GM21447 (cell line): ENCODE measurements around the gene RBM45.
"Not testable (repeated sequence)": the region's sequence is repeated elsewhere in the genome, so short reads cannot be mapped to it uniquely, and the experiment has no call there.

Source experiments
- ATAC-seq: cut with Tn5 transposase; IDR thresholded peaks from one replicate; pipeline ENCODE4 v1.9.1; 2021; ENCODE audit not compliant: unreplicated experiment

Gene RBM45

DNA sequence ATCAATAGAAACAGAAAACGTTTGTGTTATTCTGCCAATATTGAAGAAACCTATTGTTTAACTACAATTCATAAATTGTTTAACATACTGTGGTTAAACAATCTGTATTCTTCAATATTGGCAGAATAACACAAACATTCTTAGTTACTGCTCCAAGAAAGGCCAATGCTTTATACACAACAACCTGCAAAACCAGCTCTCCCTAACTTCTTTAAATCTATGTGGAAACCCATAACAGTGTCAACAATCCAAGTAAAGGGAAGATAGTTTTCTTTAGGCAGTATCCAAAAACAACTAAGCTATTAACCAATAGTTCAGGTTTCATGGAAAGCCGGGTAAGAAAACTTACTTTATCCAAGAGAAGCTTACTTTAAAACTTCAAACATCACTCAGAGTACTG lies 6.2 kb upstream of the RBM45 start:
- no peak for ATAC-seq

DNA sequence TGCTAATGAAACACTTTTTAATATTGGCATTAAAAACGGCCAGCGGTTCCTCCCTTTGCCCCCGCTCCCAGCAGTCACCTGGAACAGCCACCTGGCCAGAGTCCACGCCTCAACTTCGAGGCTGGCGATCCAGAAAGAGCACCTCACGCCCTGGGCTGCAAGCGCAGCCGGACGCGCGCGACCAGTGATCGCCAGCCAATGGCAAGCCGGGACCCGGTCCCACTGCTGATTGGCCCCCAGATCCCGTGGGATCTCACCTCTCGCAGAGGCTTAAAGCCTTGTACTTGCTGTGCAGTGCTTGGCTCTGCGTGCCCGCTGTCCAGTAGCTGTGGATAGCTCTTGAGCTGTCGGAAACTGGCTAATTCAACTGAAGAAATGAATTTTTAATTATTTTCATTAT lies 4.1 kb upstream of the RBM45 start:
- no peak for ATAC-seq

DNA sequence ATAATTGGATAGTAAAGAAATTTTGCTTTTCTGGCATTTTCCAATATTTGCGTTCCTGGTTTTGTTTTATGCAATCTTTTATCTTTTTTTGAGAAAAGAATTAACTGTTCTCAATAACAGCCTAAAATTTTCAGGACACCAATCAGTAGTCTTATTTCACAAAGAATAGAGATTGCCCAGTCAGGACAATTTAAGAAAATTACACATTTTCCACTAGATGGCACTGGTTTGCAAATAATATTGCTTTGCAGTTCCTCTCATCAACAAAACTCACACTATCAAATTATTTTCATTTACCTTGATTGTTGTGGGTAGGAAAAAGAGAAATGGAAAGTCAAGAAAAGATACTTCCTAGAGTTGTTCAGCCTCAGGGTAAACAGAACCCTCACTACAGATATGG lies 2.4 kb upstream of the RBM45 start:
- ATAC-seq: no peak

DNA sequence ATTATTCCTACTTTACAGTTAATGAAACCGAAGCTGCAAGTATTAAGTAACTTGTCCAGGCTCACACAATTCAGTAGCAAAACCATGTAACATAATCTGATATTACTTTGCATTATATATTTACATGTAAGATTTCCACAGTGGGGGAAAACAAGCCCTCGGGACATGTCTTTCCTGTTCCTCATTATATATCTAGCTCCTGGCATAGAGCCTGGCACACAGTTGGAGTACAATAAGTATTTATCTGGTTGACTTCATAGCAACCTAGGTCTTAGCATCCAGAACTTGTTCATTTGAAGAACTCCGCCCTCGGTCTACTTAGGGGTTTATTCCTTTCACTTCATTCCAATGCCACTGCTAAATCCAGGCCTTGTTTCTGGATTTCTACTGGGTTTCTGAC lies 1.6 kb upstream of the RBM45 start:
- ATAC-seq: no peak

DNA sequence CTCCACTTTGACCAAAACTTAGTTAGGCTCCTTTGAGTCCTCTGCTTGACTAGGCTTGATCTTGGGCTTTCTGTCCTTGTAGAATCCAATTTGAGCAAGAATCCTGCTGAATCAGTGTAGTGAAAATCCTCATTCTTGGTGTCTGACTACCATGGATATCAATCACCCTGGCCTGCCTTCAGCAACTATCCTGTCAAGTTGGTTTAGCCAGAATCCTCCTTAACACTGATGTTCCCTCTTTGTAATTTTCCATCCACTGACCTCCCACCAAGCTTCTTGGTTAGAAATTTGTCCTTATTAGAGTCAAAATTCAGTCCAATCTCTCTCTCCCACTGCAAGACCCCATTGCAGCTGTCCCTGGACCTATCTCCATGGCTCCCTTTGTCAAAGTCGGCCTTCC lies 494 bp upstream of the RBM45 start:
- ATAC-seq: no peak

DNA sequence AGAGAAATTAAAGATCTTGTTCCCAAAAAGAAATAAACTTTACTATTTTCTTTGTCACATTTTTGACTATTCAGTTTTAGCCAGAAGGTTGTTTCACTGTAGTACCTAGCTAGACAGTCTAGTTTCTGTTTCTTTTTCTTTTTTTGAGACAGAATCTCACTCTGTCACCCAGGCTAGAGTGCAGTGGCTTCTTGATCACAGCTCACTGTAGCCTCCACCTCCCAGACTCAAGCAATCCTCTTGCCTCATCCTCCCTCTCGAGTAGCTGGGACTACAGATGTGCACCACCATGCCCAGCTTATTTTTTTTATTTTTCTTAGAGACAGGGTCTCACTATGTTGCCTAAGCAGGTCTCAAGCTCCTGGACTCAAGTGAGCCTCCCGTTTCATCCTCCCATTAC lies 2.2 kb downstream of the RBM45 start:
- peak; percentile 49 for ATAC-seq

DNA sequence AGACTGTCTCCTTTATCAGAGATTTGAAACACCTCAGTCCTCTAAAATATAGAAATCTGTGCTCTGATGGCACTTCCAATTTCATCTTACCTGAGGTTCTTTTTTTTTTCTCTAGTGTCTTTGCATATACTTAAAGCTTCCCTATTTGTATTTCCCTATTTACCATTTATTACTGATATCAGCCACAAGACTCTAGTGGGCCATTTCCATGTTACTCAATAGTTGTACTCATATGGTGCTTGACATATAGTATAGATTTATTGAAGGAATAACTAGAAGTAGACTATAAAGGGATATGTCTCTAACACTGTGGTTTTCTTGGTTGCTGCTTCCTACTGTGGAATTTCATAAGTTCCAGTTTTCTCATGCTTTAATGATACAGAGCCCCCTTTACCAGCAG lies 3.0 kb downstream of the RBM45 start:
- no peak for ATAC-seq

DNA sequence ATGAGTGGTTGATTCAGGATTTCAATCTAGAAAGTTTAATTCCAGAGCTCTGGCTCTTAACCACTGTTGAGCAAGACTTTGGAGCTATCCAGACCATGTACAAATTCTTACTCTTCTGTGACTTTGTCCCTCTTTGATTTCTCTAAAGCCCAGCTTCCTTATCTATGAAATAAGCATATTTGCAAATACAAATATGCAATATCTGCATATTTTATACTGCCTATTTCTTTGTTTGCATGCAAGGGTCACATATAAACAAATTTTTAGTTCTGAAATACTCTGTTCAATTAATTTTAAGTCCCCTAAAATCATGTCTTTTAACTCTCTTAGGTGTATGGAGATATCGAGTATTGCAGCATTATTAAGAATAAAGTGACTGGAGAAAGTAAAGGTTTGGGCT lies 5.5 kb downstream of the RBM45 start:
- no peak for ATAC-seq

DNA sequence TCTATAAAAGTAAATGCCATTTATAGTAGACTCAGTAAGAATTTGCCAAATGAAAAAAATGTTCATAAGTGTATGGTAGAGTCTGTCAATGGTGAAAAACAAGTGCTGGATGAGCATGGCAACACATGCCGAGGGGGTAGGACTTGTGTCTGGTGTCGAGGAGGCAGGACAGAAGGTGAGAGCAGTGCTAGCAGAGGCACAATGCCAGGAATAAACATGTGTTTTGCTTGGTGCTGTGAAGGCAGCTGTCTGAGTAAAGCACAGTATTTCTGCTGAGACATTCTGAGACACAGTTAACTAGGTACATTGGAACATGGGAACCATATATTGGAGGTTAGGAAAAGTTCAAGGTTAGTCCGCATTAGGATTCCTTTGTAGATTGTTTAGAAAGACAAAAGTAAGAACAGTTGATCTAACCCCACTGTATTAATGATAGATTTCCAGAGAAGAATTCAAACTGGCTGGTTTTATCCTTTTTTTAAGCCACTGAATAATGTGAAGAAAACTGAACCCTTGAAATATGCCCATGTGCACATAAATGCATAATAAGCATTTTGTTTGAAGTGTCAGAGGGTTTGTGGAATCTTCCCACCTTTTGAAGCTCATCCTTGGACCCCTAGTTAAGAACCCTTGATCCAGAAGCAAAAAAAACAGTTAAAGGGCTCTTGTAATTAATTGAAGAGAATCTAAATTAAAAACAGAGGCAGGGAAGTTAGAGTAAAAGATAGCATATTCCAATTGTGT lies 7.1 kb downstream of the RBM45 start:
- no peak for ATAC-seq

DNA sequence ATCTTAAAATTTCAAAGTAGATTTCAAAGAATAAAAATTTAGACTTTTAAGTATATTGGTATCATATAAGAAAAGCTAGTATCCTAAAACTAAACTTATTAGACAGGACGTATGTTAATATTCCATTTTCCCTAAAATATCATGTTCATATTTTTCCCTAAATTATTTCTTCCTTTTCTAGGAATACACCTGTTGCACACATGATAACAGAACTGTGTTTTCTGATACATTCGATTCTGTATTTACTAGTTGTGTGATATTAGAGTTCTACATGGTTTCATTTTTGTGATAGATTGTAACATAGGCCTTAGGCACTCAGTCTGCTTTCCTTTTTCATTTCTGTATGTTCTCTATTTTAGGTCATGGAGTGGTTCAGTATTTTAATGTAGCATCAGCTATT lies 10.9 kb downstream of the RBM45 start:
- no peak for ATAC-seq

DNA sequence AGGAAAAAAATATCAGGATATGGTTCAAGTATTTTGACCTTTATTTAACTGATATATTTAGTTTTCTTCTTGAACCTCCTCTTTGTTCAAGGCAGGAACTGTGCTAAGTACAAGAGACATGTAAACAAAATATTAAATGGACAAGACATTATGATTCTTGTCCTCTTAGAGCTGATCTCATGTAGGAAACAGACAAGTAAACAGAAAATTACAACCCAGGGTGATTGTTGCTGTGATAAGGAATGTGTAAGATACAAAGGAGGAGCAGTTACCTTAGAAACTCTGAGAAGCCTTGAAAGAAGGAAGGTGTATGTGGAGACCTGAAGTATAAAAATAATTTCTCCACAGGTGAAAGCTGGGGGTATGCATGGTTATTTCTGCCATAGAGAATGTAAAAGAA lies 12.9 kb downstream of the RBM45 start:
- ATAC-seq: no peak

DNA sequence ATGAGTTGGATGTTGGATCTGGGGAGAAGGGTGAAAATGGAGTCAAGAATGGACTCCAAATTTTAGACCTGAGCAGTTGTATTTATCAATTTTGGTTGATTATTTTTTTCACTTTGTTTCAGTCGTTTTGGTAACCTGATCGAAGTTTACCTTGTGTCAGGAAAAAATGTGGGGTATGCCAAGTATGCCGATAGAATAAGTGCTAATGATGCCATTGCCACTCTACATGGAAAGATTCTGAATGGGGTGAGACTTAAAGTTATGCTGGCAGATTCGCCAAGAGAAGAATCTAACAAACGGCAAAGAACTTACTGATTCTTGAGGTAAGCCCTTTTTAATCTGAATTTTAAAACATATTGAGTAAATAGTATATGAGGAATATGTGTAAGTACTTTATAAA lies 13.6 kb downstream of the RBM45 start:
- ATAC-seq: no peak

DNA sequence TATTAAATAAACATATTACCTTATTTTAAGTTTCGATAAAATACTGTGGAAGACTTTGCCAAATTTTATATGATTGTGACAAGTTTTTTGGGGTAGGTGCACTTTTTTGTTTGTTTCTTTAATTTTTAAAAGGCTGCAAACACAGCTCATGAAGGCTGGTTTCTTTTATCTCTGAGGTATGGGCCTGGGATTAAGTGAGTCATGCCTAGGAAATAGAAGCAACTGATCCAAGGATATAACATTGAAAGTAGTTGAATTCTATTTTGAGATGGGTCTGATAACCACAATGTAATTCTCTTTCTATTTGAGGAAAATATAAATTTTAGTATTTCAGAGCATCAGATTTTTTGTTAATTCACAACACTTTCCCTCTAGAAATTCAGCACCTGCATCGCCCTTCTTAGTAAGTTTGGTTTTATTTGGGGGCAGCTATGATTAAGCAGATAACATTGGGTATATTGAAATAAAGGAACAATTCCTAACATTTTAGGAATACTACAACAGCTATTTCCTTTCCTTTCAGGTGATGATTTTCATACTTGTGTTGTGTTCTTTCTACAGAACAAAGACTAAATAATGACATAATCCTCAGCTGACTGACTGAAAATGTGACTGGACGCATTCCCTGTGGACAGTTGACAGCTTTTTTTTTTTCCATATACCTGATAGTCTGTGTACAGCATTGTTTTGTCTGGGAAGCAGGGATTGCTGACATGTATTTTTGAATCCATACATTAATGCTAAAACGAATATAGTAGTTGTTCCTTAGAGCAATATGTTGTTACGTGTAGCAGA lies 16.8 kb downstream of the RBM45 start:
- ATAC-seq: no peak

DNA sequence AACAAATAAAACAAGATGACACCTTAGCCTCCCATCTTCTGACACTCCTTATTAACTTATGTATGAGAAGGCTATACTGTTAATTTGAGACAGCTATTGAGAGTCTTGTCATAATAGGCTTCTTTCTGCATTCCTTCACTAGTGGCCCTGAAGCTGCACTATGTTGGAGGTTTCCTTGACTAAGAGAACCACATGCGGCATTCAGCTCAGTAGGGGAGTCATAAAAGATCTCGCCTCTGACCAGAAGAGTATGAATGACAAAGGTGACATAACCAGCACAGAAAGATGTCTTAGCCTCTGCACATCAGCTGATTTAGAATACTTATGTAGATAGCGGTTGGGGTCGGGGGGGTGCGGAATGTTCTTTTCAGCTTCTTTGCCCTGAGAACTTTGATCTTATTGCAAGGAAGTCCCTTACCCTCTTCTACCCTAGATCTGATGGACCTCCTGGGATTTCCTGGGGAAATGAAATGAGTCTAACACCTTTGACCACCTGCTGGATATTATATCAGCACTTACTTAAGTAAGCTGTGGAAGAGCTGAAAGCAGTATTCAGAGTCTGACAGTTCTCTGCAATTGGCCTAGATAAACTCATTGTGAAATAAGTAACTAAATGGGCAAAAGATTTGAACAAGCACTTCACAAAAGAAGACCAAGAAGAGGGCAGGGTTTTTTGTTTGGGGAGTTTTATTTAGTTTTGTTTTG lies 24.2 kb downstream of the RBM45 start:
- ATAC-seq: no peak

DNA sequence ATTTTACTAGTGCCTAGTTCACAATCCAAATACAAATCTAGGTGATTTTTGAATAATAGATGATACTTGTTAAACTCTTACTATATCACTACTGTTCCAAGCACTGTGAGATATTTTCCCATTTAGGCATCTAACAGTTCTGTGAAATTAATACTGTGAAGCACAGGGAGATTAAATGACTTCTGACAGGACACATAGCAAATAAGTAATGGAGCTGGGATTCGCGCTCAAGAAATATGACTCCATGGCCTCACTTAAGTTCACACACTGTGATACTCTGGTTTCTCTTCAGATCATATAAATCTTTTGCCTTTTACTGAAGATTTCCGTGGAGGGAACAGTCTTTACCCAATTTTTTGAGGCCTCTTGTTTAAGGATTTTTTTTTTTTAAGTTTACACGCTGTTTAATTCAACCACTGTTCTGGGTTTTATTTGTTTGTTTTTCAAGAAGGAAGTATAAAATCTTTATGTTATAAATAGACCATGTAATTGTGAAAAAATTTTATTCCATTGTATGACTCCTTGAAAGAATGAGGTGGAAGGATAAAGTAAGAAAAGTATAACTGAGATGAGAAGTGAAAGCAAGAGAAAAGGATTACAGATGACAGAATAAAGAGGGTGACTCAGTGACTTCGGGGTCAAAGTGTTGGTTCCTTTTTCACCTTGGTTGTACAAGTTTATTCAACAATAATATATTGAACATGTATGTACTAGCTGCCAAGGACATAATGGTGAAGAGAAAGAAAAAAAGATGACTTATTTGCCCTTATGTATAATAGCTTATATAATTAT lies 30.2 kb downstream of the RBM45 start:
- ATAC-seq: no peak

DNA sequence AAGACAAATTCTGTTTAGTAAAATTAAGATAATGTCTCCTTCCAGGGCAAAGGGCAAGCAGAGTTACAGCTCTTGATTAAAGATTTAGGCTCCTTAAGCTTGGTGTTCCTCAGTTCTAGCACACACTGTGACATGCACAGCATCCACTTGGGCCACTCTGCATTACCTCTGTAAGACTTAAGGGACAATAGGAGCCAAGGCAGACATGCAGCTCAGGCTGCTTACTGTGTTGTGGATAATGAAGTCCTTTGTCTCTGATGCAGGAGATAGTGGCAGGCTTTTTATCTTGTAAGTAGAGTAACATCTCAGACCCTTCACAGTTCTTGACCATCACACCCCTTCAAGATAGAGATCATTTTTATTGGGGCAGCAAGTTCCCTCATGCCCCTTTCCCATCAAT lies 31.2 kb downstream of the RBM45 start:
- ATAC-seq: no peak

DNA sequence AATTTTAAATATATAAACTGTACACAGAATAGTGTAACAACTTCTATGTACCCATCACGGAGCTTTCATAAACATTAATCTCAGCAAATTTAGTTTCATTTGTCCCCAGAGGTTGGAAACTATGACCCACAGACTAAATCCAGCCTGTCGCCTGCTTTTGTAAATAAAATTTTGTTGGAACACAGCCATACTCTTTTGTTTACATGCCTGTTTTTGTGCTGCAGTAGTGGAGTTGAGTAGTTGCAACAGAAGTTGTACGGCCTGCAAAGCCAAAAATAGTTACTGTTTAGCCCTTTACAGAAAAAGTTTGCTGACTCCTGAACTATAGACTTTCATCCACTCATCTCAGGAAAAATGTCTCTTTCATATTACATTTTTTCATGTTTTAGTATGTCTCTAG lies 39.8 kb downstream of the RBM45 start:
- no peak for ATAC-seq

DNA sequence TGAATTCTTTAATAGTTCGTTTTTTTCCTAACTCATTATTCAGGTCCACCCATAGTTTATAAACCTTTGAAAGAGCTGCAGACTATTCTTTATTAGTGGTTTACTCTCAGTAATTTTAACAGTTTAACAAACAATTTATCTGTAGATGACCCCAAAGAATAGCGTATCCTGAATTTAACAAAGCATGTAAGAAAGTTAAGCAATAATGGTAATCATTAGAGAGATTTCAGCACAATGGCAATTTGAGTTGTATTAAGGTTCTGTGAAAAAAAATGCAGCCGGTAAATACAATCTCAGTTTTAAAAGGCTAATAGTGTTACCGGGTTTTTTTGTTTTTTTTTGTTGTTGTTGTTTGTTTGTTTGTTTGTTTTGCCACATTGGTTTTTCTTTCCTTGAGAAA lies 40.3 kb downstream of the RBM45 start:
- ATAC-seq: no peak

DNA sequence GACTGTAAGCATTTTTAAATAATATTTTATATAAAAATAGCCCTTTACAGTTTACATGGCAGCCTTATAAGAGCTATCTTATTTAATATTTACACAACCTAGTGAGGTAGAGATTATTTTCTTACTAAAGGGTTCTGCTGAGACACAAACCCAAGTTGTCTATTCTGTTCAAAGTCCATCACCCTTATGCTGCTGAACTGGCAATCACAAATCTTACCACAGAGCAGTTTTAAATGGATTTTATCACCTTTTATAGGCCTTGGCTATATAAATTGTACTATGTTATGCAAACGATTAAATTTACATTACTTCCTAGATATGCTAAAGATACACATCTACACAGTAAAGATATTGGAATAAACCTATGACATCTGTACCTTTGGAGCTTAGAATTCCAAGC lies 40.7 kb downstream of the RBM45 start:
- no peak for ATAC-seq

DNA sequence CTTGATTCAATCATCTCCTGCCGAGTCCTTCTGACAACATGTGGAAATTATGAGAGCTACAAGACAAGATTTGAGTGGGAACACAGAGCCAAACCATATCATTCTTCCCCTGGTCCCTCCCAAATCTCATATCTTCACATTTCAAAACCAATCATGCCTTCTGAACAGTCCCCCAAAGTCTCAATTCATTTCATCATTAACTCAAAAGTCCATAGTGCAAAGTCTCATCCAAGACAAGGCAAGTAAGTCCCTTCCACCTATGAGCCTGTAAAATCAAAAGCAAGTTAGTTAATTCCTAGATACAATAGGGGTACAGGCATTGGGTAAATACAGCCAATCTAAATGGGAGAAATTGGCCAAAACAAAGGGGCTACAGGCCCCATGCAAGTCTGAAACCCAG lies 41.6 kb downstream of the RBM45 start:
- ATAC-seq: not testable (repeated sequence)

DNA sequence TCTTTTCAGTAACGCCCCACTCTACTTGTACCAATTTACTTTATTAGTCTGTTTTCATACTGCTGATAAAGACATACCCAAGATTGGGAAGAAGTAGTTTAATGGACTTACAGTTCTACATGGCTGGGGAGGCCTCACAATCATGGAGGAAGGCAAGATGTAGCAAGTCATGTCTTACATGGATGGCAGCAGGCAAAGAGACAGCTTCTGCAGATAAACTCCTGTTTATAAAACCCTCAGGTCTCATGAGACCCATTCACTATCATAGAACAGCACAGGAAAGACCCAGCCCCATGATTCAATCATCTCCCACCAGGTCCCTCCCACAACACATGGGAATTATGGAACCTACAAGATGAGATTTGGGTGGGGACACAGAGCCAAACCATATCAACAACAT lies 43.3 kb downstream of the RBM45 start:
- ATAC-seq: no peak
